Measurements from ENCODE around the gene CHPF2. TPM values are rescaled to one million over a fixed set of nuclear protein-coding genes. Genes with fewer than 3 reads are reported as not detected.
A peak's percentile ranks its signal among the peaks of the same experiment; 100 is the strongest.

CHPF2 gene
- total and polyA plus RNA-seq, 9 donors, result 8.4 to 36.2 (median 27.9) TPM

- H3K27me3 ChIP-seq, result no peaks in the 10 kb centered on the region
- peak within 1 kb of the TSS in 1 of 2 donors; percentile 69 for H3K27ac ChIP-seq
- peak within 1 kb of the TSS; percentile 71 for H3K4me3 ChIP-seq
- WGBS, 3 donors, result 0 to 1% (median 1%) methylated on average over 68 of the region's 68 CpGs
- intact Hi-C loops (cut with DNase I), result no loop called here
- H3K9me3 ChIP-seq, result no peaks in the 10 kb centered on the region
- peaks cover 5% of the 10 kb centered on the region for H3K4me1 ChIP-seq (ENCODE audit: insufficient read depth)
- TF ChIP-seq CTCF (IDR thresholded peaks at IDR 0.05) (no peak), EP300 (IDR thresholded peaks at IDR 0.05) (no peak), POLR2A (IDR thresholded peaks at IDR 0.05) (peak; percentile 67)
- no peaks in the 10 kb centered on the region for H3K36me3 ChIP-seq
- DNase-seq, result peak; percentile 98 to 99 (median 98)
Observed at GRCh38 chr7:151226875-151227782, 5.2 kb upstream of the CHPF2 start, which contains the start of gene ABCF2. Gene ABCF2 (minus strand): TSS chr7:151227205. CDS start chr7:151226458, 747 bp downstream.

- 54 to 67% (median 62%) methylated on average over 10 of the region's 10 CpGs for WGBS, 3 donors
- H3K4me3 ChIP-seq, result peak overlapping the region; percentile 71
- DNase-seq, result no peak
- intact Hi-C loops (cut with DNase I), result no loop called here
- H3K9me3 ChIP-seq, result no peaks in the 10 kb centered on the region
- H3K27me3 ChIP-seq, result no peaks in the 10 kb centered on the region
- no peaks in the 10 kb centered on the region for H3K36me3 ChIP-seq
- peak overlapping the region in 1 of 2 donors; percentile 69 for H3K27ac ChIP-seq
- peaks cover 7% of the 10 kb centered on the region for H3K4me1 ChIP-seq (ENCODE audit: insufficient read depth)
- TF ChIP-seq POLR2A (IDR thresholded peaks at IDR 0.05) (no peak), EP300 (IDR thresholded peaks at IDR 0.05) (no peak), CTCF (IDR thresholded peaks at IDR 0.05) (no peak)
Observed at GRCh38 chr7:151228024-151228866, 4.0 kb upstream of the CHPF2 start.

GRCh38 chr7:151229249-151229648, 3.0 kb upstream of the CHPF2 start:
- H3K27ac ChIP-seq, result no peak overlapping the region
- no peak overlapping the region for H3K4me3 ChIP-seq
- peaks cover 12% of the 10 kb centered on the region for H3K4me1 ChIP-seq (ENCODE audit: insufficient read depth)
- H3K27me3 ChIP-seq, result no peaks in the 10 kb centered on the region
- DNase-seq, result no peak
- no peaks in the 10 kb centered on the region for H3K9me3 ChIP-seq
- WGBS, 3 donors, result 76 to 81% (median 79%) methylated on average over 10 of the region's 10 CpGs
- intact Hi-C loops (cut with DNase I), result no loop called here
- no peaks in the 10 kb centered on the region for H3K36me3 ChIP-seq
- TF ChIP-seq POLR2A (IDR thresholded peaks at IDR 0.05) (no peak), CTCF (IDR thresholded peaks at IDR 0.05) (no peak), EP300 (IDR thresholded peaks at IDR 0.05) (no peak)

GRCh38 chr7:151231080-151231479, 1.2 kb upstream of the CHPF2 start:
- H3K4me3 ChIP-seq, result no peak overlapping the region
- no peaks in the 10 kb centered on the region for H3K9me3 ChIP-seq
- TF ChIP-seq POLR2A (IDR thresholded peaks at IDR 0.05) (no peak), CTCF (IDR thresholded peaks at IDR 0.05) (no peak), EP300 (IDR thresholded peaks at IDR 0.05) (no peak)
- no peaks in the 10 kb centered on the region for H3K27me3 ChIP-seq
- no peak overlapping the region for H3K27ac ChIP-seq
- intact Hi-C loops (cut with DNase I), result no loop called here
- no peaks in the 10 kb centered on the region for H3K36me3 ChIP-seq
- peaks cover 9% of the 10 kb centered on the region for H3K4me1 ChIP-seq (ENCODE audit: insufficient read depth)
- 18 to 53% (median 19%) methylated on average over 1 of the region's 1 CpG for WGBS, 3 donors
- no peak for DNase-seq
